GM21717 (cell line): Measurements from ENCODE around the gene DDX3Y.

ENCODE experiments used
- ATAC-seq: cut with Tn5 transposase; IDR thresholded peaks from one replicate; pipeline ENCODE4 v1.9.1; 2021; ENCODE audit warnings: mild to moderate bottlenecking, moderate library complexity; ENCODE audit not compliant: unreplicated experiment

The DDX3Y gene

DNA sequence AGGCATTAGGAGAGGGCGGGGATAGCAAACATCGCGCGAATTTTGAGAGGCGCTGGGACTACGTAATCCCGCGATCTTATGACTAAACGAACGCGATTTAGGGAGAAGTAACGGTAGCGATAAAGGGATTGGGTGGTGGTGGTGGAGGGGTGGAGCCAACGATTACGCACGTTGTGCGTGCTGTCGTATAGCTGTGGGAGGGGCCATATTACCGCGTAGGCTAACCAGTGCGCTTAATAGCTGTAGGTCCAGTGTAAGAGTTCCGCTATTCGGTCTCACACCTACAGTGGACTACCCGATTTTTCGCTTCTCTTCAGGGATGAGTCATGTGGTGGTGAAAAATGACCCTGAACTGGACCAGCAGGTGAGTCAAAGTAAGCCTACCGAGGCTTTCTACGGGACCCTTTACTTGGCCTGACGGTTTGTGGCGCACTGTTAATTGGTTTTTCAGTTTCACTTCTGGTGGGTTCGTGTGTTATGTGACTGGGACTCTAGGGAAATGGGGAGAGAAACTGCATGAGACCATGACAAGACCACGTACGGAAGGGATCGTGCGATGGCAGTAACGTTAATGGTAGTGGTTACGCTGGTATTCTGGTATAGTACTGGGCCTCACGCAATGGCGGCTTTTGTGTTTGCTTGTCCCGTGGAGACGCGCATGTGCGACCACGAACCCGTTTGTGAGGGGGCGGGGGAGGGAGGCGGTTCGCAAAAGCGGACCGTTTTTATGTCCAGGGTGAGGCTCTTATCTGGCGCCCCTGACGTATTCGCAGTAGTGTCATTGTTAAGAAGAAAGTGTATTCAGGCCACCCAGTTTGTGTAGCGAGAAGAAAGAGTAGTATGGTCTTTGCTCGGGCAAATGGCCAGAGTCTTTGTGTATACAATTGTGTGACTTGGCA is at the start of gene DDX3Y:
Gene DDX3Y (plus strand): TSS at position 251 of the 899 bp plus-strand sequence. CDS start 69 bp downstream, at position 320.
- ATAC-seq = no peak

DNA sequence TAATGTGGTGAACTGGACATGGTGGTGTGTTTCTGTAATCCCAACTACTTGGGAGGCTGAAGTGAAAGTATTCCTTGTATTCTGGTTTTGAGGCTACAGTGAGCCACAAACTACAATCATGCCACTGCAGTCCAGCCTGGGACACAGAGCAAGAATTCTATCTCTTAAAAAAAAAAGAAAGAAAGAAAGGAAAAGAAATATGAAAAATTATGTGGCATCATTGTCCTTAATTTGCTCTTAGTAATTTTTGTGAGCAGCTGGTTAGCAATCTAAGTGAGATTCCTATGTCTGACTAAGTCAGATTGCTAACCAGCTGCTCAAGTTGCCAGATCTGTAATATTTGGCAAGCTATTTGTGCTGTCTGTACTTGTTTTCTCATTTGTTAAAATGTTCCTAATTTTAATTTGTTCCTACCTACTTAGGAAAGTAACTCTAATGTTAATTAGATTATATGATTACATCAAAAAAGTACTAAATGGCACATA is 48.8 kb upstream of the DDX3Y start:
- ATAC-seq = no peak

GRCh38 chrY:12867960-12868359 is 36.7 kb upstream of the DDX3Y start:
- no peak for ATAC-seq

DNA sequence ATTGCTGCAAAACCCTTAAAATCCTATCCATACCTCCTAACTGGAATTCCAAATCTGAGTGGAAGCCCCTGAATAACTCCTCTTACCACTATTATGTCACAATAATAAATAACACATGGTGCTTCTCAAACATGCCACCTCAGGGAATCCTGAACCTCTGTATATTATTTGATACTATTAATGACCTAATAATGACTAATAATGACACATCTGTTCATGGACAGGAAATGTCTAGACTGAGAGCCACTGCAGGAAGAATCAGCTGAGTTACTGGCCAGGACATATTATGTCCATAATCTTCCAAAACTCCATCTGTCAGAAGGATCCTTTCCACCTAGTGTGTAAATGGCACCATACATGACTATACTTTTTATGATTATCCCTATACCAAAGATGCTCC is 7.7 kb upstream of the DDX3Y start:
- ATAC-seq = no peak

- no peak for ATAC-seq
Observed at GRCh38 chrY:12898604-12899003, 6.1 kb upstream of the DDX3Y start.

GRCh38 chrY:12905517-12905872 is 827 bp downstream of the DDX3Y start:
- ATAC-seq = no peak

DNA sequence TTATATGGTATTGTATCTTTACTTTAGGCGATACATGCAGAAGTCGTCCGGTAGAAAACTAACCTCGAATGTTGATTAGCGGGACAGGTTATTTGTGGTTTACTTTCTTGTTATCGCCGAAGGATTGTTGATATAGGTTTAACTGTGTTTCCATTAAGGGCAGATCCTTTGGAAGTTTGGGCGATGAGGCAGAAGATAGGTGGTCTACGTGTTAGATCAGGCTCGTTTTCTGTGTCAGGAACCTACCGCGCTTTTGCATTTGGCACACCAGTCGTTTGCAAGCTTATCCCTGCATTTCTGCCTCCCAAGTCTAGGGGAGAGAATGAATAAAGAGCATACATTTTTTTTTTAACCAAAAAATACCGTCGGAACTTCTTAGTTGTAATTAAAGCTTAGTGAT is 1.2 kb downstream of the DDX3Y start:
- ATAC-seq = no peak

DNA sequence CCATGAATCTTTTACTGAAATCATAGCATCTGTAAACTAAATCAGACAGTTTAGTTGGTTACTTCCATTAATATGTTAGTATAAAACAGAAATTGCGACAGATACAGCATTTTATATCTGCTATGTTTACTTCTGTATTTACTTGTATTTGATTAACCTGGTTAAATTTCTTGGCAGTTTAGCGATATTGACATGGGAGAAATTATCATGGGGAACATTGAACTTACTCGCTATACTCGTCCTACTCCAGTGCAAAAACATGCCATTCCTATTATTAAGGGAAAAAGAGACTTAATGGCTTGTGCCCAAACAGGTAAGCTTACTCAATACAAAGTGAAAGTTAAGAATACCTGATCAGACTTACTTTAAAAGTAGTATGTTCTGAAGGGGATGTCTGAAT is 8.9 kb downstream of the DDX3Y start:
- no peak for ATAC-seq

DNA sequence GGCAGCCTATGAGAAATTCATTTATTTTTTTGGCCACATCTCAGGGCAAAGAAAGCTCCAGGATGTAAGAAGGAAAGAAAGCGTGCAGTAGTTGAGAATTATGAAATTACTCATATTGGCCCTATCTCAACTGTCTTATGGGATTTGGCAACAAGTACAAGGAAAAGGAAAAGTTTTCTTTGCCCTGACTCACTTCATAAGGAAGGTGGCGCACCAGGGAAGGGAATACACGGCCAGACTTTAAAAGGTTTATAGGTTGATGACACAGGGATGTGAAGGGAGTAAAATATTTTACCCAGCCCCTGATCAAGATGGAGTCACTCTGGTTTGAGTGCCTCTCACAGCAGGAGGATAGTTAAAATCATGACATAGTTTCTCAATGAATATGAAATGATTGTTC is 23.4 kb downstream of the DDX3Y start:
- ATAC-seq = no peak

DNA sequence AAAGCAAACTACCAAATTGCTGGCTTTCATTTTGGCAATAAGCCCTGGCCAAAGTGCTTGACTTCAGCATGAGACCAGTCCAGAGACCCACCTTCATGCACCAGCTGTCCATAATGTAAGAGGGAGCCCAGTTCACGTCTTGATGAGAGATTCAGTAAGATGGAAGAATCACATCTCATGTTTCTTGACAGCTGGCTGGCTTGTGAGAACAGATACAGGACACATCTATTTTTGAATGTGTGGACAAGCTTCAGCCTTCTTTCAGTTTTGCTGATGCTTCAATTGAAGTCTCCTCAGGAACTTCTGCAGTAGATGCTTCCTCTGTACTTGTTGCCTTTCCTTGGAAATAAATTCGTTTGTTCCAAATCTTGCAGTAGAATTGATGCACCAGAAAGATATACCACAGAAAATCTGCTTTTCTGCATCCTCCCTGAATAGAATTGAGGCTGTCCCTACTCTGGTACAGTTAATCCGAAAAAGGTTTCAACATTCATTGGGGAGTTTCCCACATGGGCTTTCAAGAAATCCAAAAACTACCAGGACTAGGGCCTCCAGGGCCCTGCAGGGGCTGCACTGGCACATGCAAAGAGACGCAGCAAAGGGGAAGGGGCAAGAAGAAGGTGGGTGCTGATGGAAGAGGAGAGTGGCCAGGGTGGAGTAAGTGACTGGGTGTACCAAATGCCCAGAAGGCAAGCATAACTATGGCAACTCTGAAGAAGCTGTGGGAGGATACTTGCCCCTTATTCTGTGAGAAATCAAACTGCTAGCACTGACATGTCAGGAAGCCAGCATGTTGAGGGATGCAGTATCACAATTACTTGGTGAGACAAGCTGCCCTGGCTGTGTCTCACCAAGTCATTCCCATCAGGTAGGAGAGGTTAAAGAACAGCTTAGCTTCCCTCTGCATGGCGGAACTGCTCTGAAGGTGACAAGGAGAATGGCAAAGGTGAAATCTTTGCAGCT is 37.3 kb downstream of the DDX3Y start:
- no peak for ATAC-seq
